Caki2 (cell line): ENCODE measurements around the gene RINL. TPM values are rescaled to one million over a fixed set of nuclear protein-coding genes. Genes with fewer than 3 reads are reported as not detected.

Source experiments
- DNase-seq: peaks from one replicate; pipeline ENCODE4 v3.0.0-alpha.2; 2015; ENCODE audit warnings: low read depth
- in situ Hi-C: cut with HindIII; loops from 2 replicates; pipeline ENCODE4 v1.10.0; 2016; ENCODE audit warnings: low sequenced_read_pairs, low pct_unique_long_range_greater_than_20kb, mixed read lengths
- total RNA-seq: library from RNA; depleted of rRNA; stranded (reverse); fragments of >200 nt; shearing (Covaris generic); gene quantifications from 2 replicates; pipeline ENCODE4 v1.2.3, GENCODE V29; 2014; ENCODE audit warnings: low replicate concordance; rRNA removed

The RINL gene, protein sequence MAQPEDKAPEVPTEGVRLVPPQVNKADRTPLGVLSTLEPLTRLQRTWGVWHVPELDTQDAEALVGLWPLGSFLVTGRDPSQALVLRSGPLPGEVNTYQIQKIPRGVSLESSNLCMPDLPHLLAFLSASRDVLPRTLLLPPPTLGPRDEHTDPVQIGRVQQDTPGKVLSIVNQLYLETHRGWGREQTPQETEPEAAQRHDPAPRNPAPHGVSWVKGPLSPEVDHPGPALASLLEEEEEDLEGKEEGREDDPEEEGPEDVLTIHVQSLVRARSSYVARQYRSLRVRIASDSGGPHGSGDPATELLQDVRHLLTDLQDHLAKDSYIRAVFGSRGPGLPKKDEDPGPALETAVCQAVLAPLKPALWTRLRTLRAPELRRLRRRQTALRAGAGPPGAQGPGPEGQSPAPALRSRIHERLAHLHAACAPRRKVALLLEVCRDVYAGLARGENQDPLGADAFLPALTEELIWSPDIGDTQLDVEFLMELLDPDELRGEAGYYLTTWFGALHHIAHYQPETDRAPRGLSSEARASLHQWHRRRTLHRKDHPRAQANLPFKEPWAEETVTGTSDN
- total RNA-seq = 9.9 and 12.6 TPM in 2 replicates

DNA sequence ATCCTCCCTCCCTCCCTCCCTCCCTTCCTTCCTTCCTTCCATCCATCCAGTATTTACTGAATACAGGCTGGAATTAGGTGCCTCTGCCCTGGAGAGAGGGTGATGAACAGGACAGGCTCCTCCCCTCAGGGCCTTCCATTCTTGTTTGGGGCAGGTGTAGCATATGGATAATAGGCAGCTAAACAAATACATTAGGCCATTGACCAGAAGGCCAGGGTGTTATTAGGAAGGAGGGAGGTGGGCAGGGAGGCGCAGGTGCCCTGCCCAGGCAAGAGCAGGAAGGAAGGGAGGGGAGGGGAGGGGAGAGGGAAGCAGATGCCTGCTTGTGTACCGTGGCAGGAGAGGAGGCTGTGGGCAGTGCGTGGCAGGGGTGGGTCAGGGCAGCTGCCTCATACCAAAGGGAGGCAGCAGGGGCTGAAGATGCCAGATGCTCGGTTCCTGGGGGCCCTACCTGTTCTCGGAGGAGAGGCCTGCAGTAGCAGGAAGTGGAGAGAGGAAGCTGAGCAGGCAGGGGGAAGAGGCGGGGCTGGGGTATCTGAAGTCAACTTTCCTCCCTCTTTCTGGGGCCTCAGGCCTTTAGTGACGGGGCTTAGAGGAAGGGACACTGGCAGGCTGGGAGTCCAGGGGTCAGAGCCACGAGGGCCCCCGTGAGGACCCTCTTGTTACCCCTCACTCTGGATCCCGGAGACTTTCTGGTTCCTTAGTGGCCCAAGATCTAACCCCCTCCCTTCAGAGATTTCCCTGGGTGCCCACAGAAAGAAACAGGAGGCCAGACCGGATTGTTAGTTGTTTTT is at the start of gene RINL:
Gene RINL (minus strand): TSS at position 495 of the 794 bp plus-strand sequence. CDS start 1,533 bp downstream, outside the sequence.
- in situ Hi-C loops = no loop called here

DNA sequence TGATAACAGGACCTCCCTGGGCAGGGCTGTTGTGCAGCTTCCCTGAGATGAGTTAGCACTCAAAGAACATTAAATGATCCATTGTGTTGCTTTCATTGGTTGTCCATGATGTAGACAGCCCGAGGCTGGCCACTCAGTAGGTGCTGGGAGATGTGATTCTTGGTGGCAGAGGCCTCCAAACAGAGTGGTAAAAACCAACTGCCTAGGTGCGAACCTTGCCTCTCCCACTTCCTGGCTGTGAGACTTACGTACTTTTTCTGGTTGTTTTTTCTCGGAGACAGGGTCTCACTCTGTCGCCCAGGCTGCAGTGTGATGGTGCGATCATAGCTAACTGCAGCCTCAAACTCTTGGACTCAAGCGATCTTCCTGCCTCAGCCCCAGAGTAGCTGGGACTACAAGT is 46.3 kb upstream of the RINL start:
- in situ Hi-C loops = no loop called here
- DNase-seq = no peak

More for the DNA sequence above, at the start of gene RINL:
- DNase-seq = no peak

DNA sequence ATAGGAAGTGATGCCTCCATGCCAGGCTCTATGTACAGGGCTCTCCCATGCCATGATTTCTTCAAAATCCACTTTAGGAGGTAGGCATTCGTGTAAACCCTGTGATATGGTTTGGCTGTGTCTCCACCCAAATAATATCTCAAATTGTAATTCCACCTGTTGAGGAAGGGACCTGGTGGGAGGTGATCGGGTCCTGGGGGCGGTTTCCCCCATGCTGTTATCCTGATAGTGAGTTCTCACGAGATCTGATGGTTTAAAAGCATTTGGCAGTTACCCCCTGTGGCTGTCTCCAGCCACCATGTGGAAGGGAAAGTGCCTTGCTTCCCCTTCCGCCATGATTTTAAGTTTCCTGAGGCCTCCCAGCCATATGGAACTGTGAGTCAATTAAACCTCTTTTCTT is 44.4 kb upstream of the RINL start:
- in situ Hi-C loops = no loop called here
- no peak for DNase-seq

DNA sequence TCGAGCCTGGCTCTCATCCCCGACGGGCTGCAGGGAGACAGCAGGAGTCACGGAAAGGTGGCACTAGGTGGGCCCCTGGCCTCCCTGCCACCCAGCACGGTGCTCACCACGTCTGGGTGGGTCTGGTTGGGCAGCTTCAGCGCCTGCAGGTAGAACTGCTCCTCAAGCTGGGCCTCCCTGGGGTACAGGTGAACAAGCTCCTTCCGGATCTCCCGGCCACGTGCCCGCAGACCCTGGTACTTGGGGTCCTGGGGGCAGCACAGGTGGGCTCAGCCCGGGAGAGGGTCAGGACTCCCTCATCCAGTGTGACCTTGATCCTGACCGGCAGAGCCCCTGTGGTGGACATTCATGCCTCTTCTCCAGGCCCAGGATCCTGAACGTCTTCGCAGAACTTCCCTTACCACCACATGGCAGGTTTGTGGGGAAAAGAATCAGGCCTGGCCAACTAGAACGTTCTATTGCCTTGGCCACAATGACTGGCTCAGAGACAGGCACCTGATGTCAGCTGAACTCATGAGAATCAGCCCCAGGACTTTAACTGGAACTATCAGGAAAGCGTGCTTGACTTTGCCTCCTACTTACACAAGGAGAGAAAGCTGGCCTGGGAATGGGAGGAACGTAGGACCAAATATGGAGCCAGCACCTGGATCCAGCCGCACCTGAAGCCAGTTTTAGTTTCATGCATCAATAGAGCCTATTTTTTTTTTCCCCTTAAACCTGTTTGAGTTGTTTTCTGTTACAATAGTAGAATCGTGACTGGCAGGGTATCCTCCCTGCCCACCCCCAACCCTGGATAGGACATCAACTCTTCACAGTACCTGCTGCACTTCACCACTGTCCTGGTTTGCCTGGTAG is 43.6 kb upstream of the RINL start:
- in situ Hi-C loops = no loop called here
- DNase-seq = no peak

DNA sequence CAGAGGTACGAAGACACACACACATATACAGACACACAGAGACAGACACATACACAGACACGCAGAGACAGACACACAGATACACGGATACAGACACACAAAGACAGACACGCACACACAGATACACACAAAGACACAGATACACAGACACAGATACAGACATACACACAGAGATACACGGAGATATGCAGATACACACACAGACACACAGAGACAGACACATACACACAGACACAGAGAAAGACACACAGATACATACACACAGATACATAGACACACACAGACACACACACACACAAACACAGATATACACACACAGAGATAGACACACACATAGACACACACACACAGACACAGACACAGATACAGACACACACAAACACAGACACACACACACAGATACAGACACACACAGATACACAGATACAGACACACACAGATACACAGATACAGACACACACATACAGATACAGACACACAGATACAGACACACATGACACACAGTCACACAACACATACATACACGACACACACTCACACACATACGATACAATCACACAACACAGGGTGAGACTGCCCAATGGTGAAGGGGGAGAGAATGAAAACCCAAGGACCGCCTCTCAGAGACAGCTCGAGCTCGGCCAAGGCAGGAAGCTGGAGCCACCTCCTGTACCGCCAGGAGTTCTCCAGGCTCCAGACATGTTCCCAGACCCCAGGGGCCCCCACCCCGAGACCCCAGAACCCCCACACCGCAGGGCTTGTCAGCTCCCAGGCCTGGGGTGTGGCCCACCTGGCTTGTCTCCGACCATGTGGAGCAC is 42.7 kb upstream of the RINL start:
- no peak for DNase-seq
- in situ Hi-C loops = no loop called here

DNA sequence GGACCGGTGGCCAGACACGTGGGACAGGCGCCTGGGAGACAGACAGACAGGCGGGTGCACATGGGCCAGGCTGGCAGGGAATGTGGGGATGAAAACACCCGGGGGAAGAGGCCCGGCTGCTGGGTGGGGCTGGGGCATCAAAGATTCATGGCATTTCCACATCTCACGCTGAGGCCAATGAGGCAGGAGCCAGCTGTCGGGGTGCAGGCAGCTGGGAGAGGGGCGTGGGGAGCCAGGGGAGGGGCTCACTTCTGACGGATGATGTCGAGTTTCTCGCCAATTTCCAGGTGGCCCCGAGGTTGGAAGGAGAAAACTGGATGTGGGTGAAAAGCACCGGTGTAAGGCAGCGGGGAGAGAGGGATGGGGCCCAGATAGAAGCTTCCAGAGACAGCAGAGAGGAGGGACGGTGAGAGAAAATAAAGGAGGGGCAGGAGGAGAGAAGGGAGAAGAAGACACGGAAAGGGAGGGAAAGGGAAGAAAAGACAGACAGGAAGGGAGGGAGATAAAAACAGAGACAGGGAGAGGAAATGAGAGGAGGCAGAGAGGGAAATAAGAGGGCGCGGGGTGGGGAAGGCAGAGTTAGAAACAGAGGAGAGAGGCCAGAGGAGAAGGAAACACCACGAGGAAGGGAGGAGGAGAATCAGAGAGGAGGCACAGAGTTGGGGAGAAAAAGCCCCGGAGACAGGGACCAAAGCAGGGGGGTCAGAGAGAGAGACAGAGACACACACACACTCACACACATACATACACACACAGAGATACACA is 41.9 kb upstream of the RINL start:
- in situ Hi-C loops = no loop called here
- no peak for DNase-seq

DNA sequence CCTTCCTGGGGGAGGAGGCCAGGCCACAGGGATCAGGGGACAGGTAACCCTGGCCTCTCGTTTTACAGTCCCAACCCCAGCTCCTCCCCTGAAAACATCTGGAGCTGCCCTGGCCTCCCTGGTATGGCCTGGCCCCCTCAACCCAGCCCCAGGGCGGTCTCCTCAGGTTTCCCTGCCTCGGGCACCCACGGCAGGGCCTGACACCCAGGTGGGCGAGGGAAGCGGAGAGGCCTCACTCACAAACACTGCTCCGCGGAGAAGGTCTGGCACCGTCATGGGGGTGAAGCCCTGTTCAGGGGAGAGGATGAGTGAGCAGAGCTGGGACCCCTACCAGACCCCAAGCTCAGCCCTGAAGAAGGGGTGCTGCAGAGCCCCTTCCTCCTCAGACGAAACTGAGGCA is 40.5 kb upstream of the RINL start:
- in situ Hi-C loops = no loop called here
- no peak for DNase-seq

DNA sequence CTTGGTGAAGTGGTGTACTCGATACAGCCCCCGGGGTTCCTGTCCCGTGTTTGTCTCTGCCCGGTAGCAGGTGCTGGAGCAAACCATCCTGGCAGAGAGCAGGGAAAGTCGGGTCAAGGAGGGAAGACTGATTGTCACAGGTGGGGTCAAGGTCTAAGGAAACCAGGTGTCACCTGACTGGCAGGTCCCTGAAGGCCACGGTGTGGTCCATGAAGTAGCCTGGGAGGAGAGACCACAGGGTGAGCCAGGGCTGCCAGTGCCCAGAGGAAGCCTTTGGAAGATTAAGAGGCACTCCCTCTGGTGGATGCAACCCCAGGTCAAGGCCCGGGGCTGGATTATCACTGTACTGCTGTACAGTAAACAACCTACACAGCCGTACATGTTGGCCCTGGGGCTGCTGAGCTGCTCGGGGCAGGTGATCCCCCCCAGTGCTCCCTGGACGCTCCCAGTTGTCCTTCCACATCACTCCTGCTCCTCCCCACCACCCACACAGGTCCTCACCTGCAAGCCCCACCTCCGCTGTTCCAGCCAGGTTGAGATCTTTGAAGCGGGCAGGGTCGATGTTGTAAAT is 39.9 kb upstream of the RINL start:
- in situ Hi-C loops = no loop called here

DNA sequence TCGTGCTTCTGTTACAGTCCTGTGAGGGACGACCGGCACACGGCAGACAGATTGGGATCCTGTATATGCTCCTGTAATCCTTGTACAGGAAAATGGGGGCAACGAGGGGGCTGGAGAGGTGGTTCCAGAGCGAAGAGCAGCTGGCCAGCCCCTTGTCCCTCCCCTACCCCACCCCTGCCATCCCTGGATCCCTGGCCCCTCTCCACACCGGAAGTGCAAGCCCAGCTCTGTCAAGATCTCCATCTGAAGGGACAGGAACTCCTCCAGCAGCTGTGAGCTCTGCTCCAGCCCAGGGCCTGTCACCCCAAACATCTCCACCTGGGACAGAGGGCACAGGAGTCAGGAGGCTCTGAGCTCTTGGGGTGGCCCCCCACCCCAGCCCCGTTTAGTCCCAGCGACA is 39.4 kb upstream of the RINL start:
- in situ Hi-C loops = no loop called here
- no peak for DNase-seq

More for the DNA sequence above, 39.9 kb upstream of the RINL start:
- DNase-seq = no peak

DNA sequence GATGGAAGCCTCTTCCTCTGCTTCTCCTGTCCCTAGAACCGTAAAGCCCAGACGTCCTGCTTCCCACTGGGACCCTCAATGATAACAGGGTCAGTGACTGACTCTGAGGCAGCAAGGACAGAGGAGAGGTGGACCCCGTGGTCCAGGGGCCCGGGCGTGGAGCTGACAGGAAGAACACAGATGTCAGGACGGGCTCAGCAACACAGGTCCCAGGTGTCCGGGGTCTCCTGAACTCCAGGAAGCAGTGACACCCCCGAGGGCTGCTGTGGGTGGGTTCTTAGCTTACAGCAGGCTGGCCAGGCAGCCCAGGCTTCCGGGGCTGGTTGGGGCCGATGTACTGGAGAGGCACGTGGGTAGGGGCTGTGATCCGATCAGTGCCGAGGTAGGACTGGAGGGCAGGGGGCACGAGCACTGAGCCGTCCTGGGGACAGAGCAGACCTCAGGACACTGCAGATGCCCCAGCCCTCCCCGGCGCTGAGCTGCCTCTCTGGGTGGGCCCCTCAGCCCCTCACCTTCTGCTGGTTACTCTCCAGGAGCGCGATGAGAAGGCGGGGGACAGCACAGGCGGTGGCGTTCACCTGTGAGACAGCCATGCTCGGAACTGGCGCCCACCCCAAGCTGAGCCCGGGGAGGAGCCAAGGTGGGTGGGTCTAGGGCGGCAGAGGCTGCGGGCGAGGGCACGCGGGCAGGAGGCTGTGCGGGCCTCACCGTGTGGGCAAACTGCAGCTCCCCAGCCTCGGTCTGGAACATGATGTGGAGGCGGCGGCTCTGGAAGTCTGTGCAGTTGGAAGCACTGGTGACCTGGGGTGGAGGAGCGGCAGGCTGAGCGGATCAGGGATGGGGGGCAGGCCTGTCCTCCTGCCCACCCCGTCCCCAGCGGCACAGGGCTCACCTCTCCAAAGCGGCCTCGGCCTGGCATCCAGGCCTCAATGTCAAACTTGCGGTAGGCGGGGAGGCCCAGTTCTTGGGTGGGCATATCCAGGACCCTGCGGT is 37.5 kb upstream of the RINL start:
- in situ Hi-C loops = no loop called here

DNA sequence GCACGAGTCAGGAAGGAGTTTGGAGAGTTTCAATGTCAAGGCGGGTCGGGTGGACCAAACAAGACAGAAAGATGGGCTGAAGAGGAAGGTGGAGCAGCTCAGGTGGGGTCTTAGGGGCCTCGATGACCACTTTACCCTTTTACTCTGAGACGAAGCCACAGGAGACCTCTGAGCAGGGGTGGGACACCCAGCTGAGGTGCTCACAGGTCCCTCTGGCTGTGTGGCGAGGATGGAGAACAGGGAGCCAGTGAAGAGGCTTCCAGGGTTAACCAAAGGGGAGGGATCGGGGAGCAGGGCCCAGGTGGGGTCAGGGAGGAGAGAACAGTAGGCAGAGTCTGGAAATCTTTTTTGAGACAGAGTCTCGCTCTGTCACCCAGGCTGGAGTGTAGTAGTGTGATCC is 35.9 kb upstream of the RINL start:
- in situ Hi-C loops = no loop called here
- no peak for DNase-seq

More for the DNA sequence above, 37.5 kb upstream of the RINL start:
- DNase-seq = no peak

DNA sequence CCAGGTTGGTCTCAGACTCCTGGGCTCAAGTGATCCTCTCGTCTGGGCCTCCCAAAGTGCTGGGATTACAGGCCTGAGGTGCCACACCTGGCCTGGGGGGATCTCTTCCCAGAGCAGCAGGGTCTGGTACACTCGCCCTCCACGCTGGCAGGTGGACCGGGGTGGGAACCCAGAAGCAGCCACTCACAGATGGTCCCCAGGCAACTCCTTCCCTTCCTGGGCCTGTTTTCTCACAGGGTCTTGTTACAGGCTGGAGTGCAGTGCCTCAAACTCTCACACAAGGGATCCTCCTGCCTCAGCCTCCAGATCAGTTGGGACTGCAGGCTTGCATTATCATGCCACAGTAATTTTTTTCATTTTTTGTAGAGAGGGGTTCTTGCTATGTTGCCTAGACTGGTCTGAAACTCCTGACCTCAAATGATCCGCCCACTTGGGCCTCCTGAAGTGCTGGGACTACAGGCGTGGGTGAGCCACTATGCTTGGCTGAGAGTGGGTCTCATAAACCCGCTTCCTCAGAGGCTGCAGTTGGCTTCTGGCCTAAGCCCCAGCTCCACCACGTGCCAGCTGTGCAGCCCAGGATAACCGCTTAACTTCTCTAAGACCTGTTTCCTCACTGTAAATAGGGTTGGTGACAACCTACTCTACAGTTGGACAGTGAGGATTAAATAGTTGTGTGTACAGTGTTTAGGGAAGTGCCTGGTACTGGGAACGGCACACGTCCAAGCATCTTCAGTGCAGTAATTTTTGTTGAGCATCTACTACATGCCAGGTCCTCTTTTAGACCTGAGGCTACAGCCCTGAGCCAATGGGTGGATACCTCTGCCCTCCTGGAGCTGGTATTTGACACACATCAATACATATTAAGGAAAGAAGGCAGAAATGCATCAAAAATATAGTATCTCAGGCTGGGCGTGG is 34.8 kb upstream of the RINL start:
- in situ Hi-C loops = no loop called here

DNA sequence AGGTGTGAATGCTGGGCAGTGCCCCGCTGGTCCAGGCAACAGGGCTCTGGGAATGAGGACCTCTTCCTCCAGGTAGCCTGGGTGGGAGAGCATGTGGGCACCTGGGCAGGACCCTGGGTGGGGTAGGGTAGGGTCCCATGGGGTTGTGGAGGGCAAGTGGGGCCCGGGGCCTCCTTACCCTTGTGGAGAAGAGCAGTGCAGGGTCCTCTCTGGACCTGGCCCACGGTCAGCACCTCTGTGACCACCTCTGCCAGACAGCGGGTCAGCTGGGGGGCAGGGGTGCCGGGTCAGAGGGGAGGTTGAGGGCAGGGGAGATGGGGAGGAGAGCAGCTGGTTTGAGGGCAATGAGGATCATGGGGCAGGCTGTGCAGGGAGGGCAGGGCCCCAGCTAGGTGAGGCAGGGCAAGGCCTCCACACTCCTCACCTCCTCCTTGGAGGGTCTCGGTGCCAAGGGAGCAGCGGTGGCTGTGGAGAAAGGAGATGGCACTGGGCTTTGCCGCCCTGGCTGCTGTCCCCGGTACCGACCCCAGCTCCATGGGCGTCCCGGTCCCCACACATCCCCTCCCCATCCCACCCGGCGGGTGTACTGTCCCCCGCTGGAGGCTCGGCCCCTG is 33.4 kb upstream of the RINL start:
- in situ Hi-C loops = no loop called here
- DNase-seq = no peak

More for the DNA sequence above, 34.8 kb upstream of the RINL start:
- DNase-seq = no peak

DNA sequence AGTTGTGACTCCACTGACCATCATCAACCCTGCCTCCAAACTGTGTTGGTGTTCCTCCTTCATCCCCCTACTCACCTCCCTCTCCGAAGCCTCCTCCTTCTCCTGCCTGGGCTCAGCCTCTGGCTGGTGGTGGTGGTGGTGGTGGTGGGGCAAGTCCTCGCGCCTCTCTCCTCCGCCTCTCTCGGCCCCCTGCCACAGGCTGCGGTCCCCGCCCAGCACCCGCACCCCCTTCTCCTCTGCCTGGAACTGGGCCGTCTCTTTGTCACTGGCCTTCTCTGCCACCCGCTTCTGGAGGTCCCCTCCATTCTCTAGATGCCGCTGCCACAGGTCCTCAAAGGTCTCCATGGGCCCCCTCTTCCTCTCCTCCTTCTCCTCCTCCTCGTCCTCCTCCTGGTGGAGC is 32.4 kb upstream of the RINL start:
- in situ Hi-C loops = no loop called here

More for the DNA sequence above, 32.4 kb upstream of the RINL start:
- no peak for DNase-seq
